Astrocyte of the cerebellum (primary cell): Measurements from ENCODE around the gene SEC16A.

Experiments used
- DNase-seq: peaks from one replicate; pipeline ENCODE4 v3.0.0-alpha.2; 2011; ENCODE audit warnings: low read depth
- H3K4me3 ChIP-seq: 2 replicates; pipeline ENCODE4 v1.5.1; 2011; ENCODE audit warnings: mild to moderate bottlenecking, low read depth, low read length, moderate library complexity
- CTCF ChIP-seq: IDR thresholded peaks from 2 replicates; pipeline ENCODE4 v1.5.1; 2012; ENCODE audit warnings: low read length, low read depth, moderate library complexity, mild to moderate bottlenecking; ENCODE audit errors: missing control alignments
- in situ Hi-C: cut with HindIII; loops from 2 replicates; pipeline ENCODE4 v1.10.0; 2017; ENCODE audit warnings: low sequenced_read_pairs

Gene SEC16A

GRCh38 chr9:136482793-136483588 is at the start of gene SEC16A:
Gene SEC16A (minus strand): TSS chr9:136483040. CDS start chr9:136477615, 5,425 bp downstream.
- peak; percentile 96 for DNase-seq

GRCh38 chr9:136531904-136532798 is 49.3 kb upstream of the SEC16A start:
- no peak overlapping the region for H3K4me3 ChIP-seq
- in situ Hi-C loops, result no loop called here
- no peak for DNase-seq
- no peak for TF ChIP-seq CTCF

More at GRCh38 chr9:136482793-136483588, at the start of gene SEC16A:
- no peak for TF ChIP-seq CTCF
- in situ Hi-C loops, result no loop called here
- H3K4me3 ChIP-seq, result peak within 1 kb of the TSS; percentile 92

- no peak for TF ChIP-seq CTCF
- DNase-seq, result no peak
- in situ Hi-C loops, result no loop called here
- no peak overlapping the region for H3K4me3 ChIP-seq
Observed at GRCh38 chr9:136531186-136531903, 48.5 kb upstream of the SEC16A start.

- DNase-seq, result no peak
- no peak overlapping the region for H3K4me3 ChIP-seq
- in situ Hi-C loops, result no loop called here
- TF ChIP-seq CTCF, result no peak
Observed at GRCh38 chr9:136530461-136531089, 47.7 kb upstream of the SEC16A start.

- no peak overlapping the region for H3K4me3 ChIP-seq
- TF ChIP-seq CTCF, result no peak
- no peak for DNase-seq
- in situ Hi-C loops, result no loop called here
Observed at GRCh38 chr9:136529516-136530460, 46.9 kb upstream of the SEC16A start.
